HG02973 (cell line): ENCODE measurements around the gene FYCO1.
"Not testable (repeated sequence)": the region's sequence is repeated elsewhere in the genome, so short reads cannot be mapped to it uniquely, and the experiment has no call there.

Experiments
- ATAC-seq: cut with Tn5 transposase; IDR thresholded peaks from one replicate; pipeline ENCODE4 v1.9.1; 2021; ENCODE audit warnings: moderate library complexity; ENCODE audit not compliant: unreplicated experiment

The FYCO1 gene

DNA sequence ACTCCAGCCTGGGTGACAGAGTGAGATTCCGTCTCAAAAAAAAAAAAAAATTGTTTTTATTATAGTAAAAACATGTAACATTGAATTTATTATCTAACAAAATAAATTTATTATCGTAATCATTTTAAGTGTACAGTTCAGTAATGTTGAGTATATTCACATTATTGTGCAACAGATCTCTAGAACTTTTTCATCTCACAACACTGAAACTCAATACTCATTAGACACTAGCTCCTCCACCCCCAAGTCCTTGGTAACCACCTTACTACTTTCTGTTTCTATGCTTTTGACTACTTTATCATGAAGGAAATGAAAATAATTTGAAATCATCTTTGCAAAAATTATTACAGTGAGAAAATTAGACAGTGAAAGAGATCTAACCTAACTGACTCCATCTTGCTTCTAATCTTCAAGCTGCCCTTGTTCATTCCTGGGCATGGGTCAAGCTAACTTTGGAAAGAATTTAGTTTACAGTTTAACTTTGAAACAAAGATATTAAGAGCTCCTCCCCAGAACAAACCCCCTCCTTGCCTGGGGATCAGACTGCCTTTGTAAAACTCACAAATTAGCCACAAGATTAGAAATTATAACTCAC is 15.0 kb upstream of the FYCO1 start:
- ATAC-seq = no peak

DNA sequence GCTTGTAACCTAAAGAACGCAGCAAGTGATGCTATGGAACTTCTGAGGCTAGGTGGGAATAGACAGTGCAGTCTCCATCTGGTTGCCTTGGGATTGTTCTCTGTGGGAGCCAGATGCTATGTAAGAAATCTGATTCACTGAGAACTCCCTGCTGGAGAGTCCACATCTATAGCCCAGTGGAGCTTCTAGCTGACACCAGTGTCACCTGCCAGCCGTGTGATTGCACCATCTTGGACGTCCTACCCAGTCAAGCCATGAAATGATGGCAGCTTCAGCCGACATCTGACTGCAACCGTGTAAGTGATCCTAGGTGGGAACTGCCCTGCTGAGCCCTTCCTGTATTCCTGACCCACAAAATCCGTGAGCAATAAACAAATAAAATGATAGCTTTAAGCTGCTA is 12.4 kb upstream of the FYCO1 start:
- ATAC-seq = no peak

- no peak for ATAC-seq
These were observed 11.7 kb upstream of the FYCO1 start for GRCh38 chr3:46007280-46007679.

DNA sequence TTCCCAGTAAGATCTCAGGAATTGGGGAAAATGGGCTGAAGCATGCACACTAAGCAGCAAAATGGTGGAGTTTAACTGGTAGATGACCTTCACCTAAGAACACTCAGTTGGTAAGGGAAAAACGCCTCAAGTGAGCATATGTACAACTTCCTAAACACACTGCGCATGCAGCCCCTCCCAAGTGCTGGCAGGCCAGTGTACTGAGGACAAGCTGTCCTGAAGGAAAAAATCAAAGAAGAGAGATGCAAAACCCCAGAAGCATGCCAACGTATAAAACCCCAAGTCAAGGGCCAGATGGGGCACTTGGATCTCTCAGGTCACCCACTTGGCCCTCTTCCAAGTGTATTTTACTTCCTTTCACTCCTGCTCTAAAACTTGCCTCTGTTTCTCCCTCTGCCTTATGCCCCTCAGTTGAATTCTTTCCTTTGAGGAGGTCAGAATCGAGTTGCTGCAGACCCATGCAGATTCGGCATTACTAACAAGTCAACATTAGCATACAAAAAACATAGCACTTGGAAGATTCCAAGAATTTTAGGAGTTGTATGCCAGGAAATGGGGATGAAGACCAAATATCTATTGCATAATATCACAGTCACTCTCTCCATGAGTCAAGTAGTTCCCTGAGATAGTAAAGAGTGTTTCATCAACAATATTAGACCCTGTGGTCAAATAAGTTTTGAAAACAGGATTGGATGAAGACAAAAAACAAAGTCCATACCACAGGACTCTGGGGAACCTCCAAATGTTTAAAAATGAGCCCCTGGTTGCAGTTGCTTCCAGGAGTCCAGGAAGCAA is 10.8 kb upstream of the FYCO1 start:
- ATAC-seq = no peak

- not testable (repeated sequence) for ATAC-seq
These were observed 8.1 kb upstream of the FYCO1 start for GRCh38 chr3:46003706-46004105.

DNA sequence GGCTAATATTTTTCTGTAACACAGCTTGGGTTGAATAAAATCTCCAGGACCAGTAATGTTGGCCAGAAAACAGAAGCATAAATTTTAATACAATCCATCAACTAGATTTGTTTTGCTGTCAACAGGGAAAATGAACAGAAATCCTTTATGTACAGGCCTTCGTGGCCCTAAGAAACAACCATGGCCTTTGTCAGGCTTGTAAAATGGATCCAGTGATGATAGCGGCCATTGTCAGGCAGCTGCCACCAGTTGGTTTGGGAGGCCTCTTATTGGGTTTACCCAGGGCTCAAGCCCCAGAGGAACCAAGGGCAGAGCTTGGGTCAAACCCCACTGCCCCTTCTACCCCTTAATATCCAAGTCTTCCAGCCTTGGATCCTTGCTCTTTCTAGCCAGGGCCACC is 5.6 kb upstream of the FYCO1 start:
- ATAC-seq = no peak

DNA sequence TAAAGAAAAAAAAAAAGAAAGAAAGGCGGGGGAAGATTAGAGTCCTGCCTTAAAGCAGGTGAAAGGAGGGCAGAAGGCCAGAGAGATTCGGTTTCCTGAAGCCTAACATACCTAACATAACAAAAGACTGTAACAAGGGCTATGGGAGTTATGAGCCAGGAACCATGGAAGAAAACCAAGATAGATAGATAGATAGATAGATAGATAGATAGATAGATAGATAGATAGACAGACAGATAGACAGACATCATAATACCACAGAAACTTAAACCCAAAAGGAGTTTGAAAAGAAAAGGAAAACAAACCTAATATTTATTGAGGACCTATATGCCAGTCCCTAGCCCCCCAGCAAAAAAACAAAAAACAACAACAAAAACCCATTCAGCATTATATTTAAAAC is 2.3 kb upstream of the FYCO1 start:
- no peak for ATAC-seq

GRCh38 chr3:45997499-45997898 is 1.9 kb upstream of the FYCO1 start:
- not testable (repeated sequence) for ATAC-seq

DNA sequence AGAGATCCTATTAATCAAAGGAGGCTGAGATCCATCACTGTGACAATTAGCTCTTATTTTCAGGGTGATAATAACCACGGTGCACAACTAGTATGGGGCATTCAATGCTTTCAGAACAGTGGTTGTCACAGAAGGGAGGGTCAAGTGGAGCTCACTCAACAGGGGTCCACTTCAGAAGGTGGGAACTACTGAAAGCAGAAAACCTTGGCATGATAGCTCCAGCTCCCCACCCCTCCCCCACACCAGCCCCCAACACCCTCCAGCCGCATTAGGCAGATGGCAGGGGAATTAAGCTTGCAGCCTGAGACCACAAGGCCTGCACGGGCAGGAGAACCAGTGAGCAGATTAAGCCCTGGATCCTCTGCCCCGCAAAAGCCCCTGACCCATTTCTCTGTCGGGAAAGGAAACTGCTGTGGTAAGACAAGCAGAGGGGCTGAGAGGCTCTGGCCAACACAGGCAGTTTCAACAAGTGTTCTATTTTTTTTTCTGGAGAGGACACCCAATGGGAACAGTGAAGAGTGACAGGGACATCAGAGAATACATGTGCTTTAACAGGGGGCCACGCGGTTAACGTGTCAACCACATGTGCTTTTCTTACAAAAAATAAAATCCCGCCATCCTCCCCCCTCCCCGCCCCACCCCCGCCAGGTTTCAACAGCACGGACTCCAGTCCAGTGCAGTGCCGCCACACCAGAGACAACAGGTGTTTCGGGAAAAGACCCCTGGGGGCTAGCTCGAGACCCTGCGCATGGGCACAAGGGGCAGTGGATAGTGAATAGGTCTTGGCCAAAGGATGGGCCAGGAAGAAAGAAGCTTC is 997 bp downstream of the FYCO1 start:
- peak; percentile 4 for ATAC-seq

- ATAC-seq = no peak
These were observed 2.1 kb downstream of the FYCO1 start for GRCh38 chr3:45993421-45994027.

GRCh38 chr3:45992821-45993221 is 2.8 kb downstream of the FYCO1 start:
- no peak for ATAC-seq

DNA sequence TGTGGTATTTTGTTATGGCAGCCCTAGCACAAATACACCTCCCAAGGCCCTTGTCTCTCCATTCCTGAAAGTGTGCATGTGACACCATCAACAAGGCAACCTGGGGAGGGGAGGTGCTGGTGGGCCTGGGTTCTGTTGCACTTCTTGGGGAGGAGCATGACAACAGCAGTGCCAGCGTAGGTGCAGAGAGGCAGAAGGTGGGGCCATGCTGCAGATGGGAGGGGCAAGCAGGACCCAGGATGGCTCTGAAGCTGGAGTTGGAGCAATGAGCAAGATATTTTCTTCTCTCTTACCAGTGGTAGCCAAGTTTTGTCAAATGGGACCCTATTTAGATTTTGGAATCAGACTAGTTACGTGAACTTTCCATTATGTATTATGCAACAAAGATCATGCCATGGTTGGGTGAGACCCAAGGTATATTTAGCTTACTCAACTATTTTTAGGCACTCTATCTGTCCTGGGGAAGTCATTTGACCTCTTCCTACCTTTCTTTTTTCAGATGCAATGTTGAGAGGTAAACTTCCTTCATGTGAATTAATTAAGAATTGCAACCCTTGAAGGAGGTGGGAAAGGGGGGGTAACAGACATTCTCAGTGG is 3.4 kb downstream of the FYCO1 start:
- no peak for ATAC-seq

DNA sequence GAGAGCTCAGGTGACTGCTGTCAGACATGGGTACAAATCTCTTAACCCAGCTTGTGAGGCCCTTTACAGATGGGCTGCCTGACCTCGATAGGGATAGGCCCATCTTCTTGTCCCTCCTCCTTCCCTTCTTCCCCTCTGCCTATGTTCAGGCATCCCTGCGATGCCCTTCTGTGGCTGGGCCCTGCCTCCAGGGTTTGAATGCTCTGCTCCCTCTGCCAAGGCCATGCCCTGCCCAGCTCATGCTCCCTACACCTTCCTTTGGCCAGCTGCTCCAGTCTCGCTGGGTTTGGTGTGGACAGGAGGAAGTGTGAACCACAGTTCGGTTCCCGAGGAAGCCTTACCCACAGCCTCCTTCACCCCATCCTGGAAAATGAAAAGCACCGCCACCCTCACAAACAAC is 4.3 kb downstream of the FYCO1 start:
- ATAC-seq = no peak

GRCh38 chr3:45990181-45990580 is 5.4 kb downstream of the FYCO1 start:
- ATAC-seq = no peak

DNA sequence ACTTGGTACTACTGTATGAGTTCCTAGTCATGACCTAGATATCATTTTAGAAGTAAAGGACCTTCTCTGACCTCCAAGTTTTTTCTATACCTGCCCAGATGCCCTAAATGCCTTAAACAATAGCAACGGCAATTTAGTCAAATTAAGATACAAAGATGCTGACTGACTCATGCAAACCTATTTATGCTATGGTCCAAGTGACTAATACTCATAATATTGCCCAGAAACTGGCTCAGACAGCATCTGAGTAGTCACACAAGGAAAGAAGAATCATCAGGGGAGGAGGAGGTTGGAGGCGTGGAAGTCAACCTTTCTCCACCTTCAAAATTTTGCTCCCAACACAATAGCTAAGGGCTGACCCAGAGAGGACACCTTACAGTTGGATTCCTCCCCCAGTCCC is 6.8 kb downstream of the FYCO1 start:
- ATAC-seq = no peak

- ATAC-seq = no peak
These were observed 7.3 kb downstream of the FYCO1 start for GRCh38 chr3:45988362-45988761.

DNA sequence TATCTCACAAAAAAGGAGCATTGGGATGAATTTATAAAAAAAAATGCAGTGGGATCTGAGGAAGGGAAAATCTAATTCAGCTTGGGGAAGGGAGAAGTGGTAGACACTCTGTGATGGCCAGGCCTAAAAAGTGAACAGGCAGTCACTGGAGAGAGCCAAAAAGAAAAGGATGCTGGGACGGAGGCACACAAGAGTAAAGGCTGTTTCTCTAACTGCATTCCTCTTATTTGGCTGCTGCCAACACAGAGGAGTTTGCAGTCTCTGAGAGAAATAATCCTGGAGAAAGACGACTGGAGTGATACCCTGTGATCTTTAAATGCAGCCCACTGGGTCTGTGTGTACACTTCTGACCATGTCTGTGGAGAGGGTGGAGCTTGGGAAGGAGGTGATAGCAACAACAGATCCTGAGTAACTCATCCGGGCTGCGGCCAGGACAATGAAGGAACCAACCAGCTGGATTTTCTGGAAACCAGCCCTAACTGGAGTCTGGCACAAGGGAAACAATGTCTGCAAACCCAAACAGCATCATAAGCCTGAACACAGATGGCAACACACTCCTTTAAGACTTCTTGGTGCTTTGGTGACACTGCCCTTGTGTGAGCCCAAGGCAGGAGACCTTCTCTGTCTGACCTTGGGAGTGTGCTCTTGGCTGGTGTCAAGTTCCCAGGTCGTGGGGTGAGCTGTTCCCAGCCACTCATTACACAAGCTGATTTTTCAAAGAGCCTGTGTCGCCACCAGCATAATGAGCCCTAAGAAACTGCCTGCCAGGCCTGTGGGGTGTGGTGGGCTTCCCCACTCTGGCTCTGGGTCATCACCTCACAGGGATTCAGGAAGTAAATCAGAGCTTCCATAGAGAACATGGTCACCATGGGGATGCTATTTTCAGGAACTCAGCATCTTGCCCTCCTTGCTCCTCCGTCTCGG is 8.0 kb downstream of the FYCO1 start:
- no peak for ATAC-seq

- no peak for ATAC-seq
These were observed 9.2 kb downstream of the FYCO1 start for GRCh38 chr3:45986303-45986982.

GRCh38 chr3:45985532-45986302 is 9.9 kb downstream of the FYCO1 start:
- no peak for ATAC-seq
